ENCODE data around the gene MRPL38.

GRCh38 chr17:75920045-75920560 is 15.4 kb upstream of the MRPL38 start:
- TF ChIP-seq CTCF (conservative IDR thresholded peaks at IDR 0.05 in 1 of 2, IDR thresholded peaks at IDR 0.05 in 1 of 2; ENCODE audit: extremely low read depth in 1 of 2, insufficient read depth in 1 of 2, low read depth in 1 of 2, low read length in 2 of 2) (no peak), EZH2 (IDR thresholded peaks at IDR 0.05; ENCODE audit: borderline replicate concordance, low read length) (no peak)

Data from mammary epithelial cell (primary cell).